ENCODE results near the gene MAPT. TPM values are rescaled to one million over a fixed set of nuclear protein-coding genes. Genes with fewer than 3 reads are reported as not detected.
A peak's percentile ranks its signal among the peaks of the same experiment; 100 is the strongest.

Gene MAPT
- total RNA-seq, 2 donors from 2014 or later = 0.14 to 0.17 TPM

GRCh38 chr17:46047856-46048255 lies 153.5 kb downstream of the MAPT start:
- peaks cover 30% of the 10 kb centered on the region for H3K36me3 Mint-ChIP-seq
- ATAC-seq (no peak), DNase-seq (ENCODE audit: low spot score) (no peak)
- peak overlapping the region in 1 of 2 donors; percentile 23 for H3K27ac Mint-ChIP-seq
- H3K4me1 Mint-ChIP-seq (ENCODE audit: low read depth in 2 of 2) = peaks cover 26 to 33% of the 10 kb centered on the region in 2 donors
- no peak overlapping the region for H3K4me3 Mint-ChIP-seq
- H3K27me3 Mint-ChIP-seq = no peaks in the 10 kb centered on the region
- no peaks in the 10 kb centered on the region for H3K9me3 Mint-ChIP-seq

GRCh38 chr17:46049656-46050055 lies 155.3 kb downstream of the MAPT start:
- no peaks in the 10 kb centered on the region for H3K27me3 Mint-ChIP-seq
- H3K4me1 Mint-ChIP-seq (ENCODE audit: low read depth in 2 of 2) = peaks cover 26 to 27% of the 10 kb centered on the region in 2 donors
- H3K27ac Mint-ChIP-seq = peak overlapping the region in 1 of 2 donors; percentile 50
- H3K36me3 Mint-ChIP-seq = peaks cover 17% of the 10 kb centered on the region
- H3K9me3 Mint-ChIP-seq = no peaks in the 10 kb centered on the region
- ATAC-seq (no peak), DNase-seq (ENCODE audit: low spot score) (no peak)
- no peak overlapping the region for H3K4me3 Mint-ChIP-seq

- Mint-ChIP-seq H3K27me3 (no peaks in the 10 kb centered on the region), H3K36me3 (peaks cover 6% of the 10 kb centered on the region), H3K9me3 (no peaks in the 10 kb centered on the region), H3K27ac (no peak overlapping the region), H3K4me3 (no peak overlapping the region), H3K4me1 (ENCODE audit: low read depth in 2 of 2) (peaks cover 21 to 36% of the 10 kb centered on the region in 2 donors)
- DNase-seq (ENCODE audit: low spot score) (no peak), ATAC-seq (no peak)
Measured at GRCh38 chr17:46053911-46054534, 159.7 kb downstream of the MAPT start.

GRCh38 chr17:46056800-46057304 lies 162.5 kb downstream of the MAPT start:
- ATAC-seq (peak; percentile 74 to 76), DNase-seq (ENCODE audit: low spot score) (no peak)
- Mint-ChIP-seq H3K27me3 (no peaks in the 10 kb centered on the region), H3K4me3 (no peak overlapping the region), H3K27ac (peak overlapping the region; percentile 61 to 63), H3K4me1 (ENCODE audit: low read depth in 2 of 2) (peaks cover 17 to 32% of the 10 kb centered on the region in 2 donors), H3K9me3 (no peaks in the 10 kb centered on the region), H3K36me3 (peaks cover 3% of the 10 kb centered on the region)

- Mint-ChIP-seq H3K4me3 (no peak overlapping the region), H3K27me3 (no peaks in the 10 kb centered on the region), H3K9me3 (no peaks in the 10 kb centered on the region), H3K4me1 (ENCODE audit: low read depth in 2 of 2) (peaks cover 13 to 30% of the 10 kb centered on the region in 2 donors), H3K27ac (peak overlapping the region; percentile 52 to 63), H3K36me3 (no peaks in the 10 kb centered on the region)
- DNase-seq (ENCODE audit: low spot score) = no peak
- no peak for ATAC-seq
Measured at GRCh38 chr17:46057366-46057765, 163.0 kb downstream of the MAPT start.

- DNase-seq (ENCODE audit: low spot score) (no peak), ATAC-seq (no peak)
- H3K9me3 Mint-ChIP-seq = no peaks in the 10 kb centered on the region
- H3K27ac Mint-ChIP-seq = peak overlapping the region in 1 of 2 donors; percentile 52
- H3K27me3 Mint-ChIP-seq = no peaks in the 10 kb centered on the region
- H3K36me3 Mint-ChIP-seq = peaks cover 4% of the 10 kb centered on the region
- H3K4me1 Mint-ChIP-seq (ENCODE audit: low read depth in 2 of 2) = peaks cover 14 to 29% of the 10 kb centered on the region in 2 donors
- H3K4me3 Mint-ChIP-seq = no peak overlapping the region
Measured at GRCh38 chr17:46059486-46059885, 165.1 kb downstream of the MAPT start.

GRCh38 chr17:46060461-46060860 lies 166.1 kb downstream of the MAPT start:
- Mint-ChIP-seq H3K4me1 (ENCODE audit: low read depth in 2 of 2) (peaks cover 13 to 29% of the 10 kb centered on the region in 2 donors), H3K9me3 (no peaks in the 10 kb centered on the region), H3K27me3 (no peaks in the 10 kb centered on the region), H3K36me3 (peaks cover 4% of the 10 kb centered on the region), H3K27ac (no peak overlapping the region), H3K4me3 (no peak overlapping the region)
- DNase-seq (ENCODE audit: low spot score) (no peak), ATAC-seq (no peak)

GRCh38 chr17:46061435-46061834 lies 167.1 kb downstream of the MAPT start:
- peaks cover 12 to 28% of the 10 kb centered on the region in 2 donors for H3K4me1 Mint-ChIP-seq (ENCODE audit: low read depth in 2 of 2)
- ATAC-seq = no peak
- H3K9me3 Mint-ChIP-seq = no peaks in the 10 kb centered on the region
- DNase-seq (ENCODE audit: low spot score) = no peak
- peaks cover 7% of the 10 kb centered on the region for H3K36me3 Mint-ChIP-seq
- H3K27me3 Mint-ChIP-seq = no peaks in the 10 kb centered on the region
- H3K27ac Mint-ChIP-seq = peak overlapping the region in 1 of 2 donors; percentile 56
- no peak overlapping the region for H3K4me3 Mint-ChIP-seq

- ATAC-seq (no peak), DNase-seq (ENCODE audit: low spot score) (no peak)
- H3K36me3 Mint-ChIP-seq = peaks cover 15% of the 10 kb centered on the region
- H3K9me3 Mint-ChIP-seq = no peaks in the 10 kb centered on the region
- no peak overlapping the region for H3K27ac Mint-ChIP-seq
- no peaks in the 10 kb centered on the region for H3K27me3 Mint-ChIP-seq
- H3K4me3 Mint-ChIP-seq = no peak overlapping the region
- peaks cover 5 to 22% of the 10 kb centered on the region in 2 donors for H3K4me1 Mint-ChIP-seq (ENCODE audit: low read depth in 2 of 2)
Measured at GRCh38 chr17:46063241-46063640, 168.9 kb downstream of the MAPT start.

- peak overlapping the region; percentile 4 to 12 for H3K27ac Mint-ChIP-seq
- H3K9me3 Mint-ChIP-seq = no peaks in the 10 kb centered on the region
- peaks cover 7 to 16% of the 10 kb centered on the region in 2 donors for H3K4me1 Mint-ChIP-seq (ENCODE audit: low read depth in 2 of 2)
- H3K36me3 Mint-ChIP-seq = peaks cover 15% of the 10 kb centered on the region
- no peak for ATAC-seq
- no peak overlapping the region for H3K4me3 Mint-ChIP-seq
- H3K27me3 Mint-ChIP-seq = no peaks in the 10 kb centered on the region
- DNase-seq (ENCODE audit: low spot score) = no peak
Measured at GRCh38 chr17:46064460-46064859, 170.1 kb downstream of the MAPT start.

- H3K9me3 Mint-ChIP-seq = no peaks in the 10 kb centered on the region
- peaks cover 4% of the 10 kb centered on the region for H3K36me3 Mint-ChIP-seq
- H3K4me3 Mint-ChIP-seq = no peak overlapping the region
- H3K4me1 Mint-ChIP-seq (ENCODE audit: low read depth in 2 of 2) = peaks cover 21 to 26% of the 10 kb centered on the region in 2 donors
- H3K27me3 Mint-ChIP-seq = no peaks in the 10 kb centered on the region
- no peak overlapping the region for H3K27ac Mint-ChIP-seq
- no peak for DNase-seq (ENCODE audit: low spot score)
- no peak for ATAC-seq
Measured at GRCh38 chr17:46071796-46072195, 177.4 kb downstream of the MAPT start.

- no peak overlapping the region for H3K4me3 Mint-ChIP-seq
- H3K27ac Mint-ChIP-seq = peak overlapping the region; percentile 24 to 61
- no peaks in the 10 kb centered on the region for H3K36me3 Mint-ChIP-seq
- no peaks in the 10 kb centered on the region for H3K9me3 Mint-ChIP-seq
- no peak for ATAC-seq
- no peaks in the 10 kb centered on the region for H3K27me3 Mint-ChIP-seq
- DNase-seq (ENCODE audit: low spot score) = no peak
- peaks cover 20 to 23% of the 10 kb centered on the region in 2 donors for H3K4me1 Mint-ChIP-seq (ENCODE audit: low read depth in 2 of 2)
Measured at GRCh38 chr17:46072998-46073397, 178.6 kb downstream of the MAPT start.

- DNase-seq (ENCODE audit: low spot score) = no peak
- Mint-ChIP-seq H3K27ac (peak overlapping the region in 1 of 2 donors; percentile 28), H3K27me3 (no peaks in the 10 kb centered on the region), H3K4me1 (ENCODE audit: low read depth in 2 of 2) (peaks cover 25 to 27% of the 10 kb centered on the region in 2 donors), H3K9me3 (no peaks in the 10 kb centered on the region), H3K4me3 (no peak overlapping the region), H3K36me3 (no peaks in the 10 kb centered on the region)
- ATAC-seq = no peak
Measured at GRCh38 chr17:46074540-46074939, 180.2 kb downstream of the MAPT start.
